GM23248 (cell line): ENCODE measurements around the gene DIPK1B.

Source experiments
- EZH2 ChIP-seq: fragments of 200-600 bp; sonication (generic); IDR thresholded peaks from 2 replicates; pipeline ENCODE4 v1.6.1; 2018; ENCODE audit warnings: antibody characterized with exemption, mild to moderate bottlenecking; ENCODE audit not compliant: insufficient read depth, poor library complexity, severe bottlenecking
- EZH2phosphoT487 ChIP-seq: fragments of 200-600 bp; sonication (generic); IDR thresholded peaks from 2 replicates; pipeline ENCODE4 v1.6.1; 2018; ENCODE audit warnings: antibody characterized with exemption, moderate library complexity, mild to moderate bottlenecking, low read depth; ENCODE audit not compliant: insufficient read depth

DNA sequence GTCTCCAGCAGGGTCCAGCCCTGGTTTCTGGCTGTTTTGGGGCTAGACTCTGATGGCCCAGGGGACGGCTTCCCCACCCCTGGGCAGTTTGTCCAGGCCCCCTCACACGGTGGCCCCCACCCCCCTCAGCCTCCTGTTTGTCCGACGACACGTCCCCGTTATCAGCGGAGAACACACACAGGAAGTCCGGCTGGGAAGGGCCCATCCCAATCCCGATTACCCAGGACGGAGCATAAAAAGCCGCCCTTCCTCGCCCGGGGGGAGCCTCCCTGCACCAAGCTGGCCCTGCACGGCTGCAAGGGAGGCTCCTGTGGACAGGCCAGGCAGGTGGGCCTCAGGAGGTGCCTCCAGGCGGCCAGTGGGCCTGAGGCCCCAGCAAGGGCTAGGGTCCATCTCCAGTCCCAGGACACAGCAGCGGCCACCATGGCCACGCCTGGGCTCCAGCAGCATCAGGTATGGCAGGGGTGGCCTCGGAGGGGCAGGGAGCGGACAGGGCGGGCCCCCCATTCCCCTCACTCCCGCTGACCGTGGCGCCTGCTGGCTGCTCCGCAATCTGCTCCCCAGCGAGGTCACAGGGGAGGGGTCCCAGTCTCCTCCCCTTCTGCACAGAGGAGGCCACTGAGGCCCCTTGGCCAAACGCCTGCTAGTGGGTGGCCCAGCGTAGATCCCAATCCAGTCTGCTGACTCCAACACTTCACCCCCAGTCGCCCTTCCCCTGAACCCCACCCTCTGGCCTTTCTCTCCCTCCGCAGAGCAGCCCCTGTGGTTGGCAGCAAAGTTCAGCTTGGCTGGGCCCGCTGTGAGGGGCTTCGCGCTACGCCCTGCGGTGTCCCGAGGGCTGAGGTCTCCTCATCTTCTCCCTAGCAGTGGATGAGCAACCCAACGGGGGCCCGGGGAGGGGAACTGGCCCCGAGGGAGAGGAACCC lies 49.5 kb upstream of the DIPK1B start, which contains the start of gene EGFL7:
- TF ChIP-seq EZH2phosphoT487, result no peak
- TF ChIP-seq EZH2, result no peak
